ENCODE measurements around the gene ODR4.
"Not testable (repeated sequence)": the region's sequence is repeated elsewhere in the genome, so short reads cannot be mapped to it uniquely, and the experiment has no call there.

ODR4 gene

DNA sequence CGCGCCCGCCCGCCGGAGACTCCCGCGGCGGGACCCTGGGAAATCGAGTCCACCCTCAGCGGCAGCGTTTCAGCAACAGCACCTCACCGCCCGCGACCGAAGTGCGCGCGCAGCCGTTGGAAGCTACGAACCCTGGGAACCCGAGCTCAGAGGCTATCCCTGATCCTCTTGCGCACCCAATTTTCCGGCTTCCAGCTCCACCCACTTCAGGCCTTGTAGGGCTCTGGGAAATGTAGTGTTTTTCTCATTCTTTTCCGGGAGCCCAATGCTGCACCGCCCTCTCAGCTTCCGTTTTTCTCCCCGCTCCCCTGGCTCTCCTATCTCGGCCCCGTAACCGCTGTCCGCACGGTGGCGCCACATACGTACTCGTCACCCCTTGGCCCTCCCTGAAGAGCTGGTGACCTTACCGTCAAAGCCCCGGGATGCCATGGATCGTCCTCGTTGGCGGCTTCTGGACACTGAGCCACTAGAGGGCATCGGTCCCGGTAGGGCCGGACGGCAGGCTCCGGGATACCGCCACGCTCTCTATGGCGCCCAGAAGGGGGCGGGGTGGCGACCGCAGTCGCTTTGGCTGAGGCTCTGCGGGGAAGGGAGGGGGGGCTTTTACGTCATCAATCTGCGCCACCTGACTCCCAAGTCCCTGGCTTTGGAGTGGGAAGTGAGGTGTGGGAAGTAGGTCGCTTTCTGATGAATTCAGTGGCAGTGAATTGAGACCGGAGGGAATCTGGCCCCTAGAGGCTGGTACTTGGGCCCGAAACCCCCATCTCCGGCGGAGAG lies at the start of gene ODR4, which contains the start of gene TPR:
Gene ODR4, plus strand, starts transcription at position 687 of the 777 bp plus-strand sequence. CDS start 3,948 bp downstream, outside the sequence.
Gene TPR, minus strand, starts transcription at position 102 of the 777 bp plus-strand sequence. CDS start 225 bp downstream, outside the sequence.
- DNase-seq, result peak; percentile 91

DNA sequence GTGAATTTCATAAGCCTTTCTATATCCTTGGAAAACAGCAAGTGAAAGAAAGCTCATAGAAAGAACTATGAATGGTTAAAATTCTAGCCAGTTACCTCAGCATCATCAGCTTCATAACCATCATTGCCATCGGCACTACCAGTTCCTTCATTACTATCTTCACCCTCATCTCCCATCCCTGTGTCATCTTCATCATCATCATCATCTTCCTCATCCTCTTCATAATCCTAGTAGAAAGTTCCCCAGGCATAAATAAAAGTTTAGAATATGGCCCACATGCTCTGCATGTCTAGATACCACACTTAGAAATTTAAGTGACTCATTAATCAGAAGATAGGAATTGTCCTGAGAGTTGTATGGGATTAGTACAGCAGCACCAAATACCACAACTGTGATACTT lies 49.6 kb upstream of the ODR4 start:
- no peak for DNase-seq

DNA sequence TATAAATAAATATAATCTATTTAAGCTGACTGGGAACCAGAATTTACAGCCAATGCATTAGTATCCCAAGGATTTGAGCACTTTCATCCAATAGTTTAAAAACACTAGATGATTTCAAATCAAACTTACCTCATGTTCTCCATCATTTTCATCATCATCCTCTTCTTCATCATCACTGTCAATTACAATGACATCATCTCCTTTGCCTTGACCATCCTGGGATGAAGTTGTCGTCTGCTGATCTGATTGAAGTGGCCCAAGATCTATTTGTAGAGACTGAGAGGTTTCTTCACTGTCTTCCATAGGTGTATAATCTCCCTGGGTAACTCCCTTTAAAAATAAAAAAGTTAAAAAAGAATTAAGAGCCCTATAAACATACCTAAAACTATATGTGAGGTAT lies 48.3 kb upstream of the ODR4 start:
- DNase-seq, result no peak

DNA sequence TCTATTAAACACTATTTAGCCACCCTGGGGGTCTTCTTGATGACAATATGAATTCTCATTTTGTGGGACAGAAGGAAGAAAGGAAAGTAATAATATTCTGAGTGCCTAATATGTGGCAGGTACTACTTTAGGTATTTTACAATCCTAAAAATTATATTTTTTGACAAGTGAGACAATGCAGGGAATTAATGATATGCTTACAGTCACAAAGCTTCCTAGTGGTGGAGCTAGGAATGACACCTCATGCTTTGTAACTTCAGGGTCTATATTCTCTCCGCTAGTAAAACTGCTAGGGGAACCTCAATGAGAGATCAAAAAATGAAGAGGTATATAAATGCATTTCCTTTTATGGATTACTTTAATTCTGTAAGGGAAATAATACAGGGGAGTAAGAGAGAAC lies 44.9 kb upstream of the ODR4 start:
- no peak for DNase-seq

DNA sequence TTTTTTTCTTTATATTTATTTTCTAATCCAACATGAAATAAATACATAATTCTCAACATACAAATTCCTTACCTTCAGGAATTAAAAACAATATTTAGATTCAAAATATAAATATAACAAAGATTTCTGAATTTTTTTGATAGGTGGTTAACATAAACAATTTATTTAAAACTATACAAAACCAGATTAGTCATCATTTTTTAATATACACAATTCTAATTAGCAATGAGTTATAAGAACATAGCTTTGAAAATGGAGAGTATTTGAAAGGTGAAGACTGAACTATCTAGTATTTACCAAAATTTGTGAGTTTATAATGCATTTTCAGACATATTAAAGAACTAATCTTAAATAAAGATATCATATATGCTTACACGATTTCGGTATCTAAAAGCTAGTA lies 38.1 kb upstream of the ODR4 start:
- DNase-seq, result no peak

DNA sequence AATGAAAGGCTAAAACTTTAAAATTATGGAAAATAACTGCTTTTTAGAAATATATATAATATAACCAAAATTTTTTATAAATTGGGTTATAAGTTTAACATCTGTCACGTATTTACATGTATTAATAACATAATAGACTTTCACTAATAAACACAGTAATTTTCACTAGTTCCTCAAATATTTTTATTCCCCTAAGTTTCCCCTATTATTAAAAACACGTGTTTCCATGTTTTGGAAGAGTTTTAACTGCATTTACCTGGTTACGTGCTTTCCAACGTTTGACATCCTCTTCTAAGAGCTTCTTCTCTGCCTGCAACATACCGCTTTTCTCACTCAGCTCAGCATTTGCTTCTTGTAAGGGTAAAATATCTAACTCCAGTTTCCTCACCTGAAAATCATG lies 34.9 kb upstream of the ODR4 start:
- DNase-seq, result no peak

DNA sequence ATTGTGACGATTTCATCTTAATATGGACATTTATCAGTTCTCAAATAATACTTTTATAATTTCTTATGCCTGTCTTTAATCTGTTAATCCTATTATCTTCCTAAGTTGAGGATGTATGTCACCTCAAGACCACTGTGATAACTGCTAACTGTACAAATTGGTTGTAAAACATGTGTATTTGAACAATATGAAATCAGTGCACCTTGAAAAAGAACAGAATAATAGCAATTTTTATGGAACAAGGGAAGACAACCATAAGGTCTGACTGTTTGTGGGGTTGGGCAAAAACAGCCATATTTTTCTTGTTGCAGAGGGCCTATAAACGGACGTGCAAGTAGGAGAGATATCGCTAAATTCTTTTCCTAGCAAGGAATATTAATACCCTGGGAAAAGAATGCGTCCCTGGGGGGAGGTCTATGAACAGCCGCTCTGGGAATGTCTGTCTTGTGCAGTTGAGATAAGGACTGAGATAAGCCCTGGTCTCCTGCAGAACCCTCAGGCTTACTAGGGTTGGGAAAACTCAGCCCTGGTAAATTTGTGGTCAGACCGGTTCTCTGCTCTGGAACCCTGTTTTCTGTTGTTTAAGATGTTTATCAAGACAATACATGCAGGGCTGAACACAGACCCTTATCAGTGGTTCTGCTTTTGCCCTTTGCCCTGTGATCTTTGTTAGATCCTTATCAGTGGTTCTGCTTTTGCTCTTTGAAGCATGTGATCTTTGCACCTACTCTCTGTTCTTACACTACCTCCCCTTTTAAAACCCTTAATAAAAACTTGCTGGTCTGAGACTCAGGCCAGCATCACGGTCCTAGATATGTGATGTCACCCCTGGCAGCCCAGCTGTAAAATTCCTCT lies 27.6 kb upstream of the ODR4 start:
- DNase-seq, result not testable (repeated sequence)

DNA sequence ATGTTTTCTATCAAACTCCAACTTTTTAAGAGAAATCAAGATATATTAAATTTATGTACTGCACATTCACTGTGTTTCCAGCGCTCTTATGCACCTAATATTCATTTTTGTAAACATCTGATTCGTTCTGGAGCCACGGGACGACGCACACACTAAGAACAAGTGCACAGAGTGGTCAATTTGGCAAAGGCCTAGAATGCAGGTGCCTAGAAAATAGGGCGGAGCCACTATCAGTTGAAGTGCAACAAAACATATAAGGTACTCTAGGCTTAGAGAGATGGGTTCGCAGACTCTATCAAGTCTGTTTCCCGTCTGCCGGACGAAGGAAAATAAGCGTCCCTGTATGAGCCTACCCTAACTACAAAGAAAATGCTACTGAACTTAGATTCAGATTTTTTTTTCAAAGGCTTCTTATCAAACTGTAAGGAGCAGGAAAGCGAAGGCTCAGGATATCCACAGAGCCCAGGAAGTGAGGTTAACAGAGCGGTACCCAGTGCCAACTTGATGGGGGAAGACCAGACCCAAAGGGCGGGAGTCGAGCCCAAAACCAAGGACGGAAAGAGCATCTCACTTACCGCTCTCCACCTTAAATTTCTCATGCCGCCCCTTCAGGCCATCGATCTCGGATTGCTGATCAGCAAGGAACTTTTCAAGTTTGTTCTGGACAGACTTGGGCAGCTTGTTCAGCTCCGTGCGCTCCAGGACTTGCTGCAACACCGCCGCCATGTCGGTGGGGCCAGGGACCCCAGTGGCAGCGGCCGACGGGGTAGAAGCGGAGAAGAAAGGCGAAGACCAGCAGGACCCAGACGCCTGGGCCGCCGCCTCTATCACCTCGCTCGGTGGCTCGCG lies 1.1 kb upstream of the ODR4 start:
- DNase-seq, result no peak

DNA sequence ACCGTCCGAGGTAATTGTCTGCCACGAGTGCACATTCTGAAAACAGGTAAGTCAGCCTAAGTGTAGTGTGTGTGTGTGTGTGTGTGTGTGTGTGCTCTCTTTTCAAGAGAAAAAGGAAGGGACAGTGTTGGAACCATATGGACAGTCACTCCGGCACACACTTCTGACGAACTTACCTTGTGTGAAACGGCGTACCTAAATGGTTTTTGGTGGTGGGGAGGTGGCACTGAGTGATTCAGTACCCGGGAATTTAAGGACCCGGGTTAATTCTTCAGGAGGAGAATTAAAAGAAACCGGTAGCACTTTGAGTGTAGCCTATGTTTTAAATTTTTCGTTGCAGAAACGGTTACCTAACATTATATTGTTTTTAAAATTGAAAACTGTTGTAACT lies 286 bp downstream of the ODR4 start:
- DNase-seq, result no peak

DNA sequence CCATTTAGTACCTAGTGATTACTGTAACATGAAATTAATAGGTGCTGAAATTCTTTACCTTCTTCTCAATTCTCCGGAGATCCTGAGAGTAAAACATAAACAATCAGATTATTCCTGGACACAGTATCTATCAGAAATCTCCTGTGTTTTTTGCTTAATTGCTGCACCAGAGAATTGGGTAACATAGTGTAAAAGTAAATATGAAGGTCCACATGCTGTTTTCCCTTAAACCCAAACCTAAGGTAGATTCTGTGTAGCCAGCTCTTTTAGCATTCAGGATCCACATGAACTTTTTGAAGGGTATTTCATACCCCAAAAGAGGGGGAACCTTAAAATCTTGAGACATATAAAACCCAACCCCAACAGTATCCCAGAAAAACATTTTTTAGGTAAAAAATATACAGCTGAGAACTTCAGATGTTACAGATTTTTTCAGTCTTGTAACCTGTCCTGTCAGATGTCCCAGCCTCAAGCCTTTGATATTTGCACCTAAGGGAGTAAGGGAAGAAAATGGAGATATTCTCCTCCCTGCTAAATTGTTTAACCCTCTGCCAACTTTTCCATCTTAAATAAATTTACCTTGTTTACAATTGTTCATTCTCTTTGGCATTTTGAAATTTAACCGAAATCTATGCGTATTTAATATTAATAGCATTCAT lies 11.2 kb downstream of the ODR4 start:
- DNase-seq, result no peak

DNA sequence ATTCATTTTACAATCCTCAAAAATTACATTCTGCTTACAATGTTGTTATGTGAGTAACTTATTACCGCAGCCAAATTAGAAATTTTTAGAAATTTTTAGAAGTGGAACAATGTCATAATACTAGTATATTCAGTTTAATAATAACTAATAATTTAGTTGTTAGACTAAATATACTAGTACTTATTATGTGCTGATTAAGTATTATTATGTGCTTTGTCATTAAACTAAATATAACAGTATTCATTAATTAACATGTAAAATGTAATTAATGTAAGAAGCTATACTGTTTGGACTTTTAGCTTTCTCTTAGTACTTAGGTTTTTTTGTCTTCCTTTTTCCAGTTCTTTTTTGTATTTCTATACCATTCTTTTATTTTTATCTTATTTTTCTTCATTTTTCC lies 15.3 kb downstream of the ODR4 start:
- DNase-seq, result no peak

DNA sequence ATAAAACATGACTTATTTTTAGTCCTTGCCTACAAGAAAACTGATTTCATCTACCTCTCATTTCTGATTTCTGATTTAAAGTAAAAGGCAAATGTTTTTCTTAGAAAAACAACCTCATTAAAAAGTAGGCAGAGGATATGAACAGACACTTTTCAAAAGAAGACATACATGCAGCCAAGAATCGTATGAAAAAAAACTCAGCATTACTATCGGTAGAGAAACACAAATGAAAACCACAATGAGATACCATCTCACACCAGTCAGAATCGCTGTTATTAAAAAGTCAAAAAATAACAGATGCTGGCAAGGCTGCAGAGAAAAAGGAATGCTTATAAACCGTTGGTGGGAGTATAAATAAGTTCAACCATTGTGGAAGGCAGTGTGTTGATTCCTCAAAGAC lies 16.2 kb downstream of the ODR4 start:
- DNase-seq, result no peak

DNA sequence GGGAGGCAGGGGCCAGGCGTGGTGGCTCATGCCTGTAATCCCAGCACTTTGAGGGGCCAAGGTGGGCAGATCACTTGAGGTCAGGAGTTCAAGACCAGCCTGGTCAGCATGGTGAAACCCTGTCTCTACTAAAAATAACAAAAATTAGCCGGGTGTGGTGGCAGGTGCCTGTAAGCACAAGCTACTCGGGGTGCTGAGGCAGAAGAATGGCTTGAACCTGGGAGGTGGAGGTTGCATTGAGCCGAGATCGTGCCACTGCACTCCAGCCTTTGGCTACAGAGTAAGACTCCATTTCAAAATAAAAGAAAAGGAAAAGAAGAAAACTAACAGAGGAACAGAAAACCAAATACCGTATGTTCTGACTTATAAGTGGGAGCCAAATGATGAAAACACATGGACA lies 17.1 kb downstream of the ODR4 start:
- not testable (repeated sequence) for DNase-seq

DNA sequence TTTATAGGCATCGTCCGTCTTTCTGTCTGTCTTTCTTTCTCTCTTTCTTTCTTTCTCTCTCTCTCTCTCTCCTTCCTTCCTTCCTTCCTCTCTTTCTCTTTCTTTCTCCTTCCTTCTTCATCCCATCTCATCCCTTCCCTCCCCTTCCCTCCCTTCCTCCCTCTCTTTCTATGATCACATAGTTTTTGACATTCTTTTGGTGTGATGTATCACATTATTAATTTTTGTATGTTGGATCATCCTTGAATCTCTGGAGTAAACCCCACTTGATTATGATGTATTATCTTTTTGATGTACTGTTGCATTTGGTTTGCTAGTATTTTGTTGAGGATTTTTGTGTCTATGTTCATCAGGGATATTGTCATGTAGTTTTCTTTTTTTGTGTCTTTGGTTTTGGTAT lies 25.8 kb downstream of the ODR4 start:
- not testable (repeated sequence) for DNase-seq

DNA sequence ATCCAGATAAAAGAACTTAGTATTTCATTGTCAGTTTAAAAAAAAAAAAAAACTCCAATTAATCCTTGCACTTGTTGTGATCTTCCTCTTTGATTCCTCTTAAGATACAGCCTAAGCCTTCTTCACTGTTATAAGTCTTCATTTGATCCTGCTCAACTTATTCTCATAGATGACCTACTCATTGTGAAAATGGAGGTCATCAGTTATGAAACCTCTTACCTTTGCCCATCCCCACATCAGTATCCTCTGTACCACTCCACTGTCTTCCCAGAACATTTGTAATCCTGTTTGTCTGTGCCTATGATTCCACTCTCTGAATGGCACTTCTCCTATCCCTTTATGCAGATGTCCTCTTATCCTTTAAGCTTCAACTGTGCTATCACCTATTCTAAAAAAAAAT lies 28.0 kb downstream of the ODR4 start:
- no peak for DNase-seq

DNA sequence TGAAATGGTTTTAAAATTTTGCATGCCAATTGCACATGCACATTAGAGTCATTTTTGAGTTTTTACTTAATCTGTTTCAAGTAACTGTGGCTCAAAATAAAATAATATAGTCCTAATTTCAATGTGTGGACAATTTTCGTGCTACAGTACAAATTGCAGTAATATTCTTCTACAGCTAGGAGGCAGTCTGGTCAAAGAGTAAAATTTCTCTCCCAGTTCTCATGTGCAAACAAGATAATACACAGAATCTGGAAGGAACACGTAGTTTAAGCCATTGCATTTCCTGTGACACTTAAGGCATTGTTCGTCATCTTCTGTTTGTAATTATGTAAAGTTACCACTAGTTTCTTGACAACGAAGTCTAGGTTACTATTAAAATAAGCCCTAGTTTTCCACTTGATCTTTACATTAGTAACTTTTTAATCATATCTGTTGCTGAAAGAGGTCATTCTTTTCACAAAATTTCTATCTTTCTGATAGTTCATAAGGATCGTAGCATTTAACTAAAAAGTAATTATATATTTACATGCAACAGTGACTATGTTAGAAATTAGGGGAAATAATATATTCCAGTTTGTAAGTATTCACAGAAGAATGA lies 28.9 kb downstream of the ODR4 start:
- DNase-seq, result no peak

DNA sequence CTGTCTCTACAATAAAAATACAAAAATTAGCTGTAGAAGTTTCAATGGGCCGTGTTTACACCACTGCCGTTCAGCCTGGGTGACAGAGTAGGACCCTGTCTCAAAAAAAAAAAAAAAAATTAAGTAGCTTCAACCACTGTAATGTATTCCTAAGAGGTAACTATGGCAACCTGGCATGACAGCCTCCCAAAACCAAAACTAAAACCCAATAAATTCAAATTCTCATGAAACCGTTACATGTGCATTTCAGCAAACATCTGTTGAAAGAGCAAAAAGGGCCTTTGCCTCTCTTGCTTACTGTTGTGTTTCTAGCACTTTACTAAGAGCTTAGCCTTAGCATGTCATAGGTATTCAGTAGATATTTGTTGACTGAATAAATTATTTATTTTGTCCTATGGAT lies 33.5 kb downstream of the ODR4 start:
- no peak for DNase-seq

DNA sequence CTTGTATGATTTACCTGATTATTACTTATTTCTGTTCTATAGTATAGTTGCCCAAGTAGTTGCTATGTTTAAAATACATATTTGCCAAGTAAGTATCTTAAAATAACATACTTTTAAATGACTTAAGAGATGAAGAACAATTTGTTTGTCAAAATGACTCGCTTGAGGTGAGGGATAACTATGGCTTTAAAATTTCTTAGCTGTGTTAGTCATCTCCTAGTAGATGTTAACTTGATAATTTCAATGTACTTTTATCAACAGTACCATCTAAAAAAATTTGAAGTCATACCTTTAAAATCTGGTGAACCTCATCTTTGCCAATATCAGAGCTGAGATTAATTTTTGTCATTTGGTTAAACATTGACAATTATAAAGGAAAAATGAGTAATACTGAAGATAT lies 37.7 kb downstream of the ODR4 start:
- DNase-seq, result no peak

DNA sequence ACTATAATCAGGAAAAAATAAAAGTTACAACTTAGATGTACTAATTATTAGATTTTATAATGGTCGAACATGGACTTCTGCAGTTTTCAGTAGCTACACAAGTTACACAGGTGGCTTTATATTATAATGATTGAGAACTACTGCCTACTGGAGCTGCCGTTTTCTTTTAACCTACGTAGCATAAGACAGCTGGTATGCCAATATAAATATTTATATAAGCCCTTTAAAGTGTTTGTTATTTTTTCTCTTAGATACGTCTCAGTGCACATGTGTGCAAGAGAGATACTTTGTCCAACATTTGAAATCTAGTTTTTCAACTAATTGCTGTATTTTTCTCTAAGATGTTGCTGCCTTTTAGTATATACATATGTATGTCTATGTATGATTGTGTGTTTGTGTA lies 42.9 kb downstream of the ODR4 start:
- DNase-seq, result no peak

DNA sequence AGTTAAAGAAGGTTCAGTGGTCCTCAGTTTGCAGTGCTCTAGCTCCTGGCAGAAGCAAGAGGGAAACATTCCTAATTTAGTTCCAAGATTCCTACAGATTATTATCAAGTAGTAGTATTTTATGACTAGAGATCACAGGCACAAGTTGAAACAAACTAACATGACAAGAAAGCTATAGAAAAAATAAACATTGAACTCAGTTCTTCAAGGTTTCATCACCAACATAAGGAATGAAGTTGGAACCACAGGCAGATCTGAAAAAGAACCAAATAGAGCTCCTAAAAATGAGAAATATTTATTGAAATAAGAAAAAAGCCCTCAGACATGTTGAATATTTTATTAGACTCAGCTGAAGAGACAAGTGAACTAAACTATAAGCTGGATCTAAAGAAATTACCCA lies 44.7 kb downstream of the ODR4 start:
- DNase-seq, result no peak

DNA sequence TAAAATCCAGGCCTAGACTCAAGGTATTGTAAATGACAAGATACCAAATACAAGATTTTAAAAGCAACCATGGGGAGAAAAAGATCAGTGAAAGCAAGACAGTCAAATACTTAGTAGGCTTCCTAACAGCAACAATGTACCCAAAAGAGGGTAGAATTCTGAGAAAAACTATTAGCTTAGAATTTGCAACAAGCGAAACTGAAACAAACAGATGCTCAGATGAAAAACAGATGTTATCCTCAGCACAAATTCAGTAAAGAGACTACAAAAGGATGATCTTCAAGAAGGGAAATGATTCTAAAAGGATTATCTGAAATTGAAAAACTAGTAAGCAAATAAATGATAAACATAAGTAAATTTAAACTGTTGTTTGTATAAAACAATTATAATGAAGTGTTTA lies 45.3 kb downstream of the ODR4 start:
- DNase-seq, result no peak

DNA sequence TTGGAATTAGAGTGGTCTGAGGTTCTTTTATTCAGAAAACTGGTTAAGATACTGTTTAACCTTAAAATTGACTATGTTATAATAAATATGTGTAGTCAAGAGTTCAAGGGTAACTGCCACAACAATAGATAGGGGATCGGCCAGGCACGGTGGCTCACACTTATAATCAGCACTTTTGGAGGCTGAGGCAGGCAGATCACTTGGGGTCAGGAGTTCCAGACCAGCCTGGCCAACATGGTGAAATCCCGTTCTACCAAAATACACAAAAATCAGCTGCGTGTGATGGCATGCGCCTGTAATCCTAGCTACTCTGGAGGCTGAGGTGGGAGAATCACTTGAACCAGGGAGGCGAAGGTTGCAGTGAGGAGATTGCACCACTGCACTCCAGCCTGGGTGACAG lies 45.8 kb downstream of the ODR4 start:
- no peak for DNase-seq
